CD4-positive, alpha-beta T cell treated with Interleukin-17A for 1 hour (primary cell): Measurements from ENCODE around the gene MAD1L1.

Experiments used
- DNase-seq: peaks from one replicate; pipeline ENCODE4 v3.0.0-alpha.2; 2020

The MAD1L1 gene

DNA sequence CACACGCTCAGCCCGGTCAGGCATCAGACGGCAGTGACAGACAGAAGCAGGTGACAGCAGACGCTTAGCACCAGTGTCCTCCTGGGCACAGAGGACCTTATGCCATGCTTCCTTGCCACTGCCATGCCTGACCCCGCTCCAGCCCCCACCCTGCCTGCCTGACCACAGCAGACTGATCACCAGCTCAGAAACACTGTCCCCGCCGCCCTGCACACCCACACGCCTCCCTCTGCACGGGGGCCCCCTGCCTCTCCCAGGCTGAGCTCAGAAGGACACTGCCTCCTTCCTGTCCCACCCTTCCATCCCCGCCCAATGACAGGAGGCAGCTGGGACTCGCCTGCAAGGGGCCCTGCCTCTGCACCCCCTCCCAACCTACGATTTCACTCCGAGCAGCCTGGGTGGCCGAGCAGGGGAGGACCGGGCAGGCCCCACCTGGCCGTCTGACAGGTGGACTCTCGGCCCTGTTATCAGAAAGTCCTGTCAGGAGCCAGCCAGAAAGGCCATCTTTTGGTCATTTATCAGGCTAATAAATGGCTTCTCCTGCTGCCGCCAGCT is 379.2 kb downstream of the MAD1L1 start:
- no peak for DNase-seq

DNA sequence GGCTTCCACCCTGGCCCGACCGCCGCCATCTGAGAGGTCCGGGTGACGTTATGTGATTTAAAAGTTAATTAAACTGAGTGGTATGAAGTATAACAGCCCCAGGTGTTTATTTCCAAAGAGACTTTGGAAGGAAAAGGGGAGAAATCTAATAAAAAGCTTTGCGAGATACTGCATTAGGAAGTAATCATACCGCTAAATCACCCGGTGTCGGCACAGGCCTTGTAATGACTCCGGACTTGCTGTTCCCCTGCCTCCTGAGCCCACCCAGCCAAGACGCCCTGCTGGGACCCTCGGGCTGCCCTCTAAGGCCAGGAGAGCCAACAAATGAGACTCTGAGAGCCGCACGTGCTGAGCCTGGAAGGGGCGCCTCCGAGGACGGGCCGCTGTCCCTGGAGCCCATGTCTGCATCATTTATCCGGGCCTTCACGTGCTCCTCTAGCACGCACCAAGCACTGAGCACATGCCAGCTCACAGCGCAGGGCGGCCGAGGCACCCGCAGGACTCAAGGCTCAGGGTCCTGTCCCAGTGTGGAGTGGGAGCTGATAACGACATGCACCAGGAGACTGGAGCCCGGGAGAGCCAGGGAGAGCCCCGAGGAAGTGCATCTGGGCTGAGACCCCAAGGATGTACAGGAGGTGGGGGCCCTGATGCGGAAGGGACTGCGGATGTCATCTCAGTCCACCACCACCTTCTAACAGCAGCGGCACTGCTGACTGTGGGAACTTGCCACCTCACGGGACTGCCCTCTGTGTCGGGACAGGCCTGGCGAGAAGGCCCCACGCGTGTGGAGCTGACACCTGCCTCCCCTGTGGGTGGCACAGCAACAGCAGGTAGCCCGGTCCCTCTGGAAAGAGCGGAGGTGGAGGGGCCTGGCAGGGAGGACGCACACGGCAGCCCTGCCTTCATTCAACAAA is 380.0 kb downstream of the MAD1L1 start:
- no peak for DNase-seq

- no peak for DNase-seq
These were observed 380.8 kb downstream of the MAD1L1 start for GRCh38 chr7:1851721-1852516.

- DNase-seq = no peak
These were observed 381.7 kb downstream of the MAD1L1 start for GRCh38 chr7:1850976-1851571.

GRCh38 chr7:1850111-1850975 is 382.4 kb downstream of the MAD1L1 start:
- DNase-seq = no peak

GRCh38 chr7:1849351-1850041 is 383.2 kb downstream of the MAD1L1 start:
- no peak for DNase-seq

- no peak for DNase-seq
These were observed 383.8 kb downstream of the MAD1L1 start for GRCh38 chr7:1848911-1849311.

DNA sequence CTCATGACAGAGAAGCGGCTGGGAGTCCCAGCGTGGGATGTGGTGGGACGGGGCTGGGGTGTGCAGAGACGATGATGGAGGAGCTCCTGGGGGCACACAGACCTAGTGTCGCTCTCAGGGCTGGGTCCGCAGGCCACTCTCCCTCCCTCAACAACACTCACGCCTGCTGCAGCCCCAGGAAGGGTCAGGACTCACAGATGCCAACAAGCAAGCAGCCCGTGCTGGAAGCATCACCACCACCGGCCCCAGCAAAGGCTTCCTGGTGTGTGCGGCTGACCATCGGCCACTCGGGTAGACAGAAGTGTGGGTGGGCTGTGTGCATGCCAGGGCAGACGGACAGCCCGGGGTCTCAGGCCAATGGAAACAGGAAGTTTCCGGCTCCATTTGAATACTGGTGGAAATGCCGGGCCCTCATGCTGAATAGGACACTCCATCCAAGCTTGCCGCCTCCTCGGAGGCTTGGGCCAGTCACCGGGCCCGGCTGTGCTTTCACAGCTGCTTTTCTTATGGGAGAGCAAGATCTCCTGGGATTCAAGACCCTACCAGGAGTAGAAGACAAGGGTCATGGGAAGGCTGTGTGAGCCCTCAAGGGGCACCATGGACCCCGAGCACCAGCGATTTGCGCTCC is 384.6 kb downstream of the MAD1L1 start:
- DNase-seq = no peak

GRCh38 chr7:1847260-1848001 is 385.3 kb downstream of the MAD1L1 start:
- no peak for DNase-seq

- DNase-seq = no peak
These were observed 386.2 kb downstream of the MAD1L1 start for GRCh38 chr7:1846331-1847065.

- no peak for DNase-seq
These were observed 387.0 kb downstream of the MAD1L1 start for GRCh38 chr7:1845536-1846311.

DNA sequence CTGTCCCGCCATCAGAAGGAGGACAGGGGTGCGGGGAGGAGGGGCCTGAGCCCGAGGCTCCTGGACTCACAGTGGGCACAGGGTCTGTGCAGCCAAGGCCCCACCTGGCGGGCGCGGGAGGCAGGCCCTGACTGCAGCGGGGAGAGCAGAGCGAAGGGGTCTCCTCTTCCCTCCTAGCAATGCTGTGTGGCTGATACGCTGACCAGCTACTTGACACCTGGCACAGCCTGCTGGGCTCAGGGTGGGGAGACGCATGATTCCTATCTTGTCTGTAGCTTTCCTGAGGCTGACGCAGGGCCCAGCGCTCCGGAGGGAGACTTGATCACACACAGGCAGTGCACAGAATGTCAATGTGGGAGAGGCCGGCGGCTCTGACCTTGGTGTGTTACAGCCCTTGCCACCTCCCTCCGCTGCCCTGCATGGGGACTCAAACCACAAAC is 387.8 kb downstream of the MAD1L1 start:
- no peak for DNase-seq

DNA sequence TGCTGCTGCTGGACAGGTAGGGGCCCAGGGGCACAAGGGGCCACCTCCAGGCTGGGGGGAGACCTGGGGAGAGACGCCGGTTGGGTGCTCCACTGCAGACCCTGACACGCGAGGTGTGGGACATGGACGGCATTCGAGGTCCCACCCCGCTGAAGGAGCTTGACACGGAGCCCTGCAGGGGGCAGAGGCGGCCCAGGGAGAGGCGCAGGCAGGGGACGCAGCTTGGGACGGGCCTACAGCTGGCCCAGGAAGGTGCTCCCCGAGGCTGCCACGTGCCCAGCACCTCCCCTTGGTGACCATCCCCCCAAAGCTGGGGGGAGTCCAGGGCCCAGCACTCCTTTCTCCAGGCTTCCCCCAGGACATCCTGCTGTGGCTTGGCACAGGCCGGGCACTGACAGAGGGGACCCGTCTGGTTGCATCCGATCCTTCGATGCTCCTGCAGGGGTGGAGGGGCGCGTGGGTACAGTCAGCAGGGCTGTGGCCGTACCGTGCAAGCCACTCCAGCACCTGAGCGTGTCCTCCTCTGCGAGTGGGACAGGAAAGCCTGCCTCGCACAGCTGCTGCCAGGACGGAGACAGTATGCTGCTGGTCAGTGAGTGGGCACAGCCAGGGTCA is 388.3 kb downstream of the MAD1L1 start:
- DNase-seq = no peak

- DNase-seq = no peak
These were observed 388.8 kb downstream of the MAD1L1 start for GRCh38 chr7:1843921-1844335.

DNA sequence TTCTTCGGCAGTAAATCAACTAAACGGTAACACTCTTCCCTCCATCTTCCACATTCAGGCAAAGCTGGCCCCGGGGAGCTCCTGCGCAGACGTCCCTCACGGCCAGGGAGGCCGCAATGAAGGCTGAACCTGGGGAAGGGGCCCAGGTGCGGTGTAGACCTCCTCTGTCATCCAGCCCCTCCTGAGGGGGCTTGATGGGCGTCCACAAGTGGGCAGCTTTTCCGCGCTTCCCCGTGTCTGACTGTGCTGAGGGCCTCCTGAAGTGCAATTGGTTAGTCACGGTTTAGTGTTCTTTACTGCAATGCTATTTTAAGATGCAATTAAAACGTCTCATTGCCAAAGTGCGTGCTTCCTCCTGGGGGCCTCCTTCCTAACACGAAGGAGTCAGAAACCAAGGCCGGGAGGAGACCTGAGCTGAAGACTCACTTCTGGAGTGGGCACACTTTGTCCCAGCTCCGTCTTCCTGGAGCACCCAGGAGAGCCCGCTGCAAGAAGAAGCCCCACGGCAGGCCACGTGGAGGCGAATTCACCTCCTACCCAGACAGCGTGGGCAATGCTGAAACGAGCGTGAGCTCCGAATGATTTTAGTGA is 389.4 kb downstream of the MAD1L1 start:
- DNase-seq = no peak

DNA sequence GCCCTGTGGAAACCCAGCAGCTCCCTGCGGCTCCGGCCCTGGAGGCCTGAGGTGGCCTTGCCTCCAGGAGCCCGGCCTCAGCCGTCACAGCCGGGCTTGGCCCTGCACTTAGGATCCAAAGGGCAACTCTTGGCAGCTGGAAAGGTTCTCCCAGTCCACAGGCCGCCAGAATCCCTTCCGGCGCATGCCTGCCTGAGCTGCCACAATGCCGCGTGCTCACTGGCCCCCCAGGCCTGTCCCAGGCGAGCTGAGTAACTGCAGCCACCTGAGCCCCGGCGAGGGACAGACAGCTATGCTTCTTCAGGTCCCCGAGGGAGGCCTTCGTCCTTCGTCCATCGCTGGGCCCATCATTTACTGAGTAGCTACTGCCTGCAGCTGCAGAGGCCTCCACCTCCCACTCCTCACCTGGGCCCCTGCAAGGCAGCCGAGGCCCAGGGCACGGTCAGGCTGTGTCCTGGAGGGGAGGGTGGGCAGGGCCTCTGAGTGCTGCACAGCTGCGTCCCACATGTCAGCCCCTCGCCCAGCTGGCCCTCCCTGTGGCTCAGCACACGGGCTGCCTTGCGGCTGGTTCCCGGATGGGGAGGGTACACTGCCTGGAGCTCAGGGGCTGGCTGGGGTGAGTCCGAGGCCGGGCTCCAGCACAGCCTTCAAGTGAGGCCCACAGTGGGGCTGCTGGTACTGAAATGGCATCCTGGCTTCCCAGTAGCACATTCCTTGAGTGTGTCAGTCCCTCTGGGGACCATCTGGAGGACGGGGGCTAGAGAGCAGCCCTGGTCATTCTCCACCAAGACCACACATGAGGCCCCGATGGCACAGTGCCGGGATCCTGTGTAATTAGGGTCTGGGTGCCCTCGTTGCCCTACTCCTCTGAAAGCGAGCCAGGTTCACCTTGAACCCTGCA is 390.2 kb downstream of the MAD1L1 start:
- no peak for DNase-seq
